Activated CD8-positive, alpha-beta T cell treated with anti-CD3 and anti-CD28 coated beads for 36 hours (primary cell): ENCODE data around the gene SUPT3H. TPM values are rescaled to one million over a fixed set of nuclear protein-coding genes. Genes with fewer than 3 reads are reported as not detected.

Experiments used
- ATAC-seq: fragments of 200-7000 bp; cut with Tn5 transposase; one replicate; pipeline ENCODE4 v1.10.0; 2021; ENCODE audit warnings: mild to moderate bottlenecking, moderate library complexity
- CTCF ChIA-PET: fragments of 350-600 bp; sonication (Branson Sonifier 250); formaldehyde crosslinking; loops from one replicate; lab custom pipeline; 2021; ENCODE audit warnings: antibody characterized with exemption; lab: Charles Lee
- POLR2A ChIA-PET: fragments of 350-600 bp; sonication (Branson Sonifier 250); formaldehyde crosslinking; loops from one replicate; lab custom pipeline; 2021; ENCODE audit warnings: antibody characterized with exemption; lab: Charles Lee
- DNase-seq: peaks from one replicate; pipeline ENCODE4 v3.0.0-alpha.2; 2020
- H3K27ac Mint-ChIP-seq: one replicate; pipeline ENCODE4 v1.8.0; 2021; ENCODE audit warnings: mild to moderate bottlenecking, mixed read lengths
- H3K27me3 Mint-ChIP-seq: one replicate; pipeline ENCODE4 v1.8.0; 2021; ENCODE audit warnings: mixed read lengths
- H3K36me3 Mint-ChIP-seq: one replicate; pipeline ENCODE4 v1.8.0; 2021; ENCODE audit warnings: low read depth, mixed read lengths
- H3K4me1 Mint-ChIP-seq: one replicate; pipeline ENCODE4 v1.8.0; 2021; ENCODE audit warnings: low read depth, mixed read lengths
- H3K4me3 Mint-ChIP-seq: one replicate; pipeline ENCODE4 v1.8.0; 2021; ENCODE audit warnings: mild to moderate bottlenecking, moderate library complexity, mixed read lengths
- H3K9me3 Mint-ChIP-seq: one replicate; pipeline ENCODE4 v1.8.0; 2021; ENCODE audit warnings: mixed read lengths
- intact Hi-C: fragments of 100-400 bp; cut with micrococcal nuclease; formaldehyde crosslinking; loops from one replicate; pipeline ENCODE4 v1.10.0; 2022
- total RNA-seq, 2 experiments: library from RNA; stranded (reverse); gene quantifications; one replicate each; pipeline ENCODE4 v1.2.3, GENCODE V29; 2021
- TF ChIP-seq, protein P1 (sequence below): fragments of 200-600 bp; IDR thresholded peaks from one replicate; pipeline ENCODE4 v1.8.0; 2022; ENCODE audit warnings: antibody characterized with exemption, mild to moderate bottlenecking

Gene SUPT3H
- total RNA-seq, 2 experiments from 2014 or later, result 20.0 to 20.2 TPM

DNA sequence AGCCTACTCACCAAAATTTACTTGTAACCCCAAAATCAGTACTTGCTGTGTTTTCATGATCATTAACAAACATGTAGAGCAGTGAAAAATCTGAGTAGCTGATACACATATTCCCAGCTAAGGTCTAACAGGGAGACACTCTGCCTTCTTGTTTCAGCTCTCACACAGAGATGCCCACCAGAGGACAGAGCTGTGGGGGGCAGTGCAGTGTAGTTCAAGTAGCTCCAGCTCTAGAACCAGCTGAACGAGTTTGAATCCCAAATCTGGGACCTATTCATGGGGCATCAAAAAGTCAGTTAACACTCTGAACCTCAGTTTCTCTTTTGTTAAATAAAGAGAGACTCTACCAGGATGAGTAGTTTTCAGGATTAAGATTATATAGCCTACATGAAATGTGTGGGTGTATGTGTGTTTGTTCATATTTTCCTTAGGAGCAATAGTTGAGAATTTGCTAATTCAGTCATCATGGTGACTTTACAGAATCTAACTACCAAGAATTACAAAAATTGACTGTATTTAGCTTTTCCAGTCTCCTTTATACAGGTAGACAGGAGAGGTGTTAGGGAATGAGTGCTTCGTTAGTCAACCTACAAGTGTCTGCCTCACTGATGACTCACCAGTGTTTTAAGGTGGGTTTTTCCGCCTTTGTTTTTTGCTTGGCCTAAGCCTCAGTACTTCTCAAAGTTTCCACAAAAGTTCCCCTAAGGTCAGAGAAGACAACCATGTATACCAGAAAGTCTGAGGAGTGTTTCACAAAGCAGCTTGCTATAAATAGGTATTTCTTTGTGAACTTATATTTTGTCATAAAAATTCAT is 213.6 kb downstream of the SUPT3H start:
- intact Hi-C loops, result loop anchor here (10.0 kb wide), 1 partner anchor 211 kb away; the partner anchor contains the start of gene SUPT3H
- peaks cover 61% of the 10 kb centered on the region for H3K4me1 Mint-ChIP-seq
- no peaks in the 10 kb centered on the region for H3K27me3 Mint-ChIP-seq
- TF ChIP-seq, protein P1, sequence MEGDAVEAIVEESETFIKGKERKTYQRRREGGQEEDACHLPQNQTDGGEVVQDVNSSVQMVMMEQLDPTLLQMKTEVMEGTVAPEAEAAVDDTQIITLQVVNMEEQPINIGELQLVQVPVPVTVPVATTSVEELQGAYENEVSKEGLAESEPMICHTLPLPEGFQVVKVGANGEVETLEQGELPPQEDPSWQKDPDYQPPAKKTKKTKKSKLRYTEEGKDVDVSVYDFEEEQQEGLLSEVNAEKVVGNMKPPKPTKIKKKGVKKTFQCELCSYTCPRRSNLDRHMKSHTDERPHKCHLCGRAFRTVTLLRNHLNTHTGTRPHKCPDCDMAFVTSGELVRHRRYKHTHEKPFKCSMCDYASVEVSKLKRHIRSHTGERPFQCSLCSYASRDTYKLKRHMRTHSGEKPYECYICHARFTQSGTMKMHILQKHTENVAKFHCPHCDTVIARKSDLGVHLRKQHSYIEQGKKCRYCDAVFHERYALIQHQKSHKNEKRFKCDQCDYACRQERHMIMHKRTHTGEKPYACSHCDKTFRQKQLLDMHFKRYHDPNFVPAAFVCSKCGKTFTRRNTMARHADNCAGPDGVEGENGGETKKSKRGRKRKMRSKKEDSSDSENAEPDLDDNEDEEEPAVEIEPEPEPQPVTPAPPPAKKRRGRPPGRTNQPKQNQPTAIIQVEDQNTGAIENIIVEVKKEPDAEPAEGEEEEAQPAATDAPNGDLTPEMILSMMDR, result no peak
- ChIA-PET CTCF (interaction anchor here (0.6 to 1.5 kb wide), 2 partner anchors 9 to 12 kb away, joined by 3 to 5 read pairs; no protein-coding TSS in a partner anchor), POLR2A (interaction anchor here (1.2 kb wide), 1 partner anchor 14 kb away, joined by 5 read pairs; no protein-coding TSS in a partner anchor)
- peak overlapping the region; percentile 91 for H3K27ac Mint-ChIP-seq
- H3K36me3 Mint-ChIP-seq, result peaks cover 39% of the 10 kb centered on the region
- peak overlapping the region; percentile 36 for H3K4me3 Mint-ChIP-seq
- peaks cover 18% of the 10 kb centered on the region for H3K9me3 Mint-ChIP-seq
- peak; percentile 93 for ATAC-seq
- DNase-seq, result peak; percentile 69

DNA sequence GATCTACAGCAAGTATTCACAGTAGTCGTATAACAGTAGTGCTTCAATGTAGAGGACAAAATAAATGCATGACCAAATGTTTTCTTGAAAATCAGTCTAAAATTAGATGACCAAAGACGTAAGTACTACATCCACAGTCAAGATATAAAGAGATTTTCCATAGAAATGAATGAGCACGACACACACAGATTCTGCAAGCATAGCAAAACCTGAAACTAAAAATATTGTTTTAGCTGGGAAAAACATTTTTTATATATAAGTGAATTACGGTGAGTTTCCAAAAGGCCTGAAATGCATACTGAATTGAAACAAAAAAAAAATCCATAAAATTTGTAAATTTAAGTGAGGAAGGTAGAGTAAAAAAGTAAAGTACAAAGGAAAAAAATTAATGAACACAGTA is 217.4 kb downstream of the SUPT3H start:
- no peak for DNase-seq
- Mint-ChIP-seq H3K27me3 (no peaks in the 10 kb centered on the region), H3K4me1 (peaks cover 57% of the 10 kb centered on the region), H3K9me3 (peaks cover 18% of the 10 kb centered on the region), H3K27ac (no peak overlapping the region), H3K4me3 (no peak overlapping the region), H3K36me3 (peaks cover 30% of the 10 kb centered on the region)
- TF ChIP-seq, protein P1, result no peak
- ChIA-PET POLR2A (no interaction called here), CTCF (no interaction called here)
- intact Hi-C loops, result loop anchor here (10.0 kb wide), 1 partner anchor 214 kb away; the partner anchor contains the start of gene SUPT3H
- ATAC-seq, result no peak

DNA sequence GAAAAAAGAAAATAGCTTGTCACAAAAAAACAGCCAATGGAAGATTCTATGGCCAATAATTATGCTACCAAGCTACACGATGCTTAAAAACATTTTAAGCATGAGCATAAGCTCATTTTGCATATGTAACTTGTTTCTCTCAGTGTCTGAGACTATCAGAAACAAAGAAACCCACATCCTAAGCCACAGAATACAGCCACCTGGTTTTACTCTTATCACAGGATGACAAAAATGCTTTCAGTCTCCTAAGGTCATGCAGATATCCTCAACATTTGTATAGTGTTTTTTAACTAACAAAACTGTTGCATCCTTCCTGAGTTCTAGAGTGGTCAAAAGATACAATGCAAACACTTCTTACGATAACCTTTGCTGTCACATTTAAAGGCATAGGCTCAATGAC is 221.7 kb downstream of the SUPT3H start:
- ATAC-seq, result peak; percentile 92
- CTCF ChIA-PET, result interaction anchor here (0.6 to 1.3 kb wide), 4 partner anchors 12 to 224 kb away, joined by 3 to 5 read pairs (median 4); no protein-coding TSS in a partner anchor
- intact Hi-C loops, result no loop called here
- POLR2A ChIA-PET, result no interaction called here
- no peak overlapping the region for H3K4me3 Mint-ChIP-seq
- H3K27ac Mint-ChIP-seq, result peak overlapping the region; percentile 73
- DNase-seq, result peak; percentile 57
- H3K27me3 Mint-ChIP-seq, result no peaks in the 10 kb centered on the region
- H3K9me3 Mint-ChIP-seq, result peaks cover 20% of the 10 kb centered on the region
- peaks cover 45% of the 10 kb centered on the region for H3K4me1 Mint-ChIP-seq
- H3K36me3 Mint-ChIP-seq, result peaks cover 23% of the 10 kb centered on the region
- TF ChIP-seq, protein P1, result no peak

DNA sequence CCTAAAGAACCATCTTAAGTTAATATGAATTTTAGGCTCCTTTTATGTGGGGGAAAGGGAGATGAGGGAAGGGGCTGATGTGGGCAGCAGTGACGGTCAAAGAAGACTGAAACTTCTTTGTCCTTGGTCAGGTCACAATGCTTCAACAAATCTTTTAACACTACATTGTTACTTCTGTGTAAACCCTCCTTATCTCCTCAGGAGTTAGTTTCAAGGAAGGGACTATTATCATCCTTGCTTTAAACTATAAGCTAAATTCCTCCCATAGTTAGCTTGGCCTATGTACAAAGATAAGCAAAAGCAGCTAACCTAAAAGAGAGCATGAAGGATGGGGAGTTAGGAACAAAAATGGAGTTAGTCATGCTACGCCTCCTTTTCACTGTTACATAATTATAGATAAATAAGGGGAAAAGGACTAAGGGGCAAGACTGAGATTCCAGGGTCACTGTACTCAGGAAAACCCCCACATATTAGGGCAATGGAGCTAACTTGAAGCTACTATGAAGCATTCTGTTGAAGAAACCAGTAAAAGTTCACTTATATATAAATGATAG is 222.3 kb downstream of the SUPT3H start:
- peak overlapping the region; percentile 73 for H3K27ac Mint-ChIP-seq
- no peaks in the 10 kb centered on the region for H3K27me3 Mint-ChIP-seq
- DNase-seq (no peak), ATAC-seq (no peak)
- peaks cover 18% of the 10 kb centered on the region for H3K36me3 Mint-ChIP-seq
- no peak overlapping the region for H3K4me3 Mint-ChIP-seq
- intact Hi-C loops, result no loop called here
- POLR2A ChIA-PET, result no interaction called here
- peaks cover 16% of the 10 kb centered on the region for H3K9me3 Mint-ChIP-seq
- TF ChIP-seq, protein P1, result no peak
- peaks cover 41% of the 10 kb centered on the region for H3K4me1 Mint-ChIP-seq
- CTCF ChIA-PET, result interaction anchor here (0.6 to 1.3 kb wide), 5 partner anchors 13 to 680 kb away, joined by 3 to 5 read pairs (median 3); no protein-coding TSS in a partner anchor
